Prostate gland (tissue), 2 donors: ENCODE measurements around the gene EXOC2.

Source experiments
- CTCF ChIP-seq, 4 experiments: fragments of 200-600 bp in 2 of 4; fragments of 450-650 bp in 2 of 4; sonication (generic) in 2 of 4; IDR thresholded peaks; 1 replicate in 3 of 4; 2 replicates in 1 of 4; pipeline ENCODE4 v1.5.1; 2016 to 2019; ENCODE audit warnings: antibody characterized with exemption in 4 of 4, mild to moderate bottlenecking in 2 of 4, moderate library complexity in 2 of 4
- POLR2A ChIP-seq: fragments of 450-650 bp; IDR thresholded peaks from one replicate; pipeline ENCODE4 v1.6.1; 2016; ENCODE audit warnings: antibody characterized with exemption, mild to moderate bottlenecking

- TF ChIP-seq CTCF (IDR thresholded peaks at IDR 0.05) (no peak), POLR2A (no peak)
These were observed 12.7 kb downstream of the EXOC2 start for GRCh38 chr6:680251-680650.
